Right forelimb (tissue), 1 donor: ENCODE data around the gene CXCL5.
"Not testable (repeated sequence)": the region's sequence is repeated elsewhere in the genome, so short reads cannot be mapped to it uniquely, and the experiment has no call there.

Experiments used
- DNase-seq: peaks from one replicate; pipeline ENCODE4 v3.0.0-alpha.2; 2018

Gene CXCL5

DNA sequence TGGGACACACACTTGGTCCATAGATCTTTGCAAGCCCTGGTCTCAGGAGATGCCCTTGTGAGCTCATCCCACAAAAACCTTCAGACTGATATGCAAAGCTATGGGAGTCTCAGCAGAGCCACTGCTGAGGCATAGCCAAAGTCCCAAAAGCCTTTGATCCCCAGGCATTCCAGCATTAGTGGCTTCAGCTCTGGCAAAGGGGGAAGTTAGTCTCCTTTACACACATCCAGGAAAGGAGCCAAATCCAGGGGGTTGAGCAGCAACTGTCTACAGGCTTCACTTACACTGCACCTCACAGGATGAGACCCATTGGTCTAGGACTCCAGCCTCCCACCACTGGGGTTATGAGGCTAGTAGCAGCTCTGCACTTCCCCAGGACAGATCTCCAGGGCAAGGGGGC, 30.6 kb downstream of the CXCL5 start:
- DNase-seq: no peak

DNA sequence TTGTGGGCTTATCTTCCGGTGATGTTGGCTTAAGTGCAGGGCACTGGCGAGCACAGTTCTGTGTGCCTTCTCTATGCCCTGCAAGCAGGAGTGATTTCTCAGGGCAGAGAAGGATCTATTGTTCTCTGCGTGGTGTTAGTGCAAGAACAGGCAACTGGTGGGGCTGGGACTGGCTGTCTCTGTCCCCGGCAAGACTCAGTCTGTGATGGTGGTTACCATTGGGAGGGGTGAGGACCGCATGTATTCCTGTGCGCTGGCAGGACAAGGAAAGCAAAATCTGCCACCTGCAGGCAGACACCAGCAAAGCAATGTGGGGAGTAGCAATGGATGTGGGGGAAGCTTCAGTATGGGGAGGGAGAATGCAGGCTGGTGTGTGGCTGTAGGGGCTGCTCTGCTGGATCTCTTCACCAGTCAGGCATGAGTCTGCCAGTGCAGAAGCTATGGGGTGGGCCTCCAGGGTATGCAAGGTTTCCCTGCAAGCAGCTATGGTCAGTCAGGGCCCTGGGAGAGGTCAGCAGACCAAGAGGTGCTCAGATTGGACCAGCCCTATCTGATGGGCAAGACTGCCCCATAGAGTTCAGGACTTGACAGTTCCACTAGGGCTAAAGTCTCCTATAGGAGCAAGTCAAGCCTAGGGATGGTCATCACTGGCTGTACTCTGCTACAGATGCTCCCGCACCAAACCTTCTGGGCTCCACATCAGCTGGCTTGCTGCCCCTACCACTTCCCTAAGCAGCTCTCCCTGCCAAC, 33.4 kb downstream of the CXCL5 start:
- no peak for DNase-seq

DNA sequence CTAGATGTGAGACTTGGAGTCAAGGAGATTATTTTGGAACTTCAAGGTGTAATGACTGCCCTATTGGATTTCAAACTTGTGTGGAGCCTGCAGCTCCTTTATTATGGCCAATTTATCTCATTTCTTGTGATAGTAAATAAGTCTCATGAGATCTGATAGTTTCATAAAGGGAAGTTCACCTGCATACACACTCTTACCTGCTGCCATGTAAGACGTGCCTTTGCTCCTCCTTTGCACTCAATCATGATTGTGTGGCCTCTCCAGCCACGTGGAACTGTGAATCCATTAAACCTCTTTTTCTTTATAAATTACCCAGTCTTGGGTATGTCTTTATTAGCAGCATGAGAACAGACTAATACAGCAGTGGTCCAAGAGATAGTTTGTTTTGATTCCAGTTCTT, 35.8 kb downstream of the CXCL5 start:
- DNase-seq: no peak

DNA sequence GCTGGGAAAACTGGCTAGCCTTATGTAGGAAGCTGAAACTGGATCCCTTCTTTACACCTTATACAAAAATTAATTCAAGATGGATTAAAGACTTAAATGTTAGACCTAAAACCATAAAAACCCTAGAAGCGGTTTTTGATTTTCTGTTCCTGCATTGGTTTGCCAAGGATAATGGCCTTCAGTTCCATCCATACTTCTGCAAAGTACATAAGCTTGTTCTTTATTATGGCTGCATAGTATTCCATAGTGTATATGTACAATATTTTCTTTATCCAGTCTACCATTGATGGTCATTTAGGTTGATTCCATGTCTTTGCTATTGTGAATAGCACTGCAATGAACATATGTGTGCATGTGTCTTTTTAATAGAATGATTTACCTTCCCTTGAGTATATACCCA, 39.4 kb downstream of the CXCL5 start:
- not testable (repeated sequence) for DNase-seq

DNA sequence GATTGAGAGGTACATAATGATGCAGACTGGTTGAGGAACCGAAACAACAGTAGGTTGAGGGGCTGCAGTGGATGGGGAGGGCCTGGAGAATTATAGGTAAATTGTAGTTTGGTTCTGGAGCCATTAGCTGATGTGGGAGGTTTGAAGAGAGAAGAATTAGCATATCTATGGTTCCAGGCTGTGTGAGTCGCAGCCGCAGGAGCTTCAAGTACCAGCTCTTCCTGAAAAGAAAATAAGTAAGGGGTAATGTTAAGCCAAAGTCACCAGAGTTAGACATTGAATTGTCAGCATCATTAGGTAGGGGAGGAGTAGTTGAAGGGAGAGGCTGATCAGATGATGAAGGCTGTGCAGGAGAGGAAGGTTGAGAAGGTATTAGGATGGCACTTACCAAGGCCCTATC, 46.1 kb downstream of the CXCL5 start:
- DNase-seq: no peak

DNA sequence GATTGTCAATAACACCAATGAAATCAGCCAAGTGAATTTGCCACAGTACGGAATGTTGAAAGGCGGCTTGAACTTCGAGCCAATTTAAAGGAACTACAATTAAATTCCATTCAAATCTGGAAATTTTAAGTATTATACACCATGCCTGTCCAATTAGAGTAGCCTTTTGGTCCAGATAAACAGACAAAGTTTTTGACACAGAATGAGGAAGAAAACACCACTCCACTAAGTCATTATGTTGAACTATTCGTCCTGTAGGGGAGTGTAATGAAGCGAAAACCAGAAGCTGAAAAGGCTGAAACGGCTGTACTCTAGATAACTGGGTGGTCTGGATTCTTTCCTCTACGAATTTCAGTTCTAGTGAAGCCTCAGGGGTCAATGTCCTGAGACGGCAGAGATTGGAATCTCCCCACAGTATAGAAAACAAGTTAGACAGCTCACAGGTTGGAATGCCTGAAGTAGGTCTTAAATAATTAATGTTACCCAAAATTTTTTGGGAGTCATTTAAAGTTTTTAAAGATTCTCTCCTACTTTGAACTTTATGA, 48.0 kb downstream of the CXCL5 start:
- DNase-seq: not testable (repeated sequence)

DNA sequence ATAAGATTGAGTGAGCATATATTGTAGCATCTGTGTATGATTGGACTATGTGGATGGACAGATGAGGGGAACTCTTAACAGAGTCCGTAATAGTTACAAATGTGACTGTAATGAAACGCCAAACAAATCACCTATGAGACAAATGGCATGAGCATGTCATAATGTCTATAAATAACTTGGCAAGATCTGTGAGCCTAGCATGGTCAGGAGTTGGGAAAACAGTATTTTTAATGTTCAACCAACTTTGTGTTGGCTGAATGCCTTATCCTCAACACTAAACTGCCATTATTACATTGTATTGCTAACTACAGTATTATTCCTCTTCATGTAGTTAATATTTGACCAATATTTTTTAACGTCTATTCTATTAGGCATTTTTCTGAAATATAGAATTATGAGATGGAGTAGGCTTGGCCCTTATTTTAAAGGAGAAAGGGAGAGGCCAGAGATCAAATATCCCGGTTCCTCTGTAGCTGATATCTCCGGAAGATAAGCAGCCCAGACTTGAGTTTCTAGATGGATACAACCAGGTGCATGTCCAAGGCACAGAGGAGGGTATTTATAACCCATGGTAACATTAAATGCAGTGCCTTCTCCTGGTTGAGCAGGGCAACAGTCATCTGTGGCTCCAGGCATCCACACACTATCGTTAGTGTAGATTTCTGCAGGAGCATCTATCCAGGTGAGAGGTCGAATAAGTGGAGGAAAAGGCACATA, 49.3 kb downstream of the CXCL5 start:
- no peak for DNase-seq

DNA sequence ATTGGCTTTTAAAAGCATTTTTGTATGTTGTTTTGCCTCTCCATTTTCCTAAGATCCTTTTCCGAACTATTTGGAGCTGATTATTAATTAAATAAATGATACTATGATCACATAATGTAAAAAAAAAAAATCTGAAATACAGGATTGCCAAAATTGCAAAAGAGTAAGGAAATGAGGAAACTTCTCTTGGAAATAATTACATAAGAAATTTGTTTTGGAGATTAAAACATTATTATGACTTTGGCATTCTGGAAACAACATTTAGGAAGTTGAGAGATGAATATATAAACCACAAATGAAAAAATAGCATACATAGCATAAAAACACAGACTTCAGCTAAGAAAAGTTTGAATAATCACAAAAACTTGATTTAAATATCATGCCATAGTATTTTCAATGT, 50.2 kb downstream of the CXCL5 start:
- no peak for DNase-seq

DNA sequence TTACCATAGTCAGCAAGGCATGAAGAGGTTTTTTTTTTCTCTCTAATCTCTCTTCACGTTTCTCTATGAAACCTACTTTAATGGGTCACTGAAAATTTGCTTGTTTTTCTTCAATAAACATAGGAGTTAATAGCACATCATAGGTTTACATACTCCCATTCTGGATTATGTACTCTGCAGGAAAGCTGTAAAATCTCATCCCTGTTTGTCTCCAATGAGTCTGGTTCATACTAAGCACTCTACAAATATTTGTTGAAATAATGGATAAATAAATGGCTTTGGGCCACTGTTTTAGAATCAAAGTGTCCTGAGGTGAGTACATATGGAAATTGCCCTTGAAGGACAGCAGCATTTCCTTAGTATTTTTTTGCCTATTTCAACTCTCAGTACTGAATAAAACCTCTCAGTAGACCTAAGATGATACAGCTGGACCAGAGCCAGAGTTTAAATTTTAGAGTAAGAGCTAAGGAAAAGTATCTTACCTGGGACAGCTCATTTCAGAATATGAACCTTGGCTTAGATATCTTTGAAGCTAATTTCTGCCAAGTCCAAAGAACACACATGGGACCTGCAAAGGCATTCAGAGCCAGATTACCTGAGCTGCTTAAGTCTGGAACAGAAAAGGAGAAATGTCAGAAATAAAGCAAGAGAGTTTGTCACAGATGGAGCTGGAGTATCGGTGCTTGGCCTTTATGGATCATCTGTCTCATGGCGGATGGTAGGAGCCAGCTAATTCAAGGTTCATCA, 51.1 kb downstream of the CXCL5 start:
- no peak for DNase-seq

DNA sequence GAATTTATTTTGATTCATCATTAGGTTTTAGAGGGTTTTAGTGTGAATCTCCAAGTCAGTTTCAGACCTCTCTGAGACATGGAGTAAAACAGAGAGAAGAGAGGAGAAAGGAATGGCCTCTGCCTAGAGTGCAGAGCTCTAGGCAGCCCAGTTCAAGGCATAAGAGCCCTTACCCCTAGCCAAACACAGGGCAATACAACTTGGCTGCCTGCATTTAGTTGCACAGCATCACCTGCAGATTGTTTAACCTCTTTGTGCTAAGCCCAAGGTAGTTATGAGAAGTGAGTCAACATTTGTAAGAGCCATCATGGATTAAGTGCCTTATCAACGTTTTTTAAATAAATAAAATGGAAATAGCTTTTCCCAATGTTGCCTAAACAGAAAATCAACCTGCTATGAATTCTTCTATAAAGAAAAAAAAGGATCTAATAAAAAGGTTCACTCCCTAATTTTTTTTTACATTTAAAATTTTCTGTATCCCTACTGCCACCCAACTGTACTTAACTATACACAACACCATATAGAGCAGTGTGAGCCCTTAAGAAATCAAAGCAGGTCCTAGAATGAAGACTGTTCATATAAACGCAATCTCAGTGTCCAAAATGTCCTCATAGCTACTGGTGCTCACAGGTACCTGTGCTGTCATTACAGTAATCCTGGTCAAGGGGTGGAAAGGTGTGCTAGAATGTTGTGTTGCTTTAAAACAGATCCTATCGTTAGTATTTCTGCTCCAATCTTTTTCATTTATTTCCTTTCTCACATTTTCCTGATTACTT, 52.6 kb downstream of the CXCL5 start:
- DNase-seq: no peak
